Testis (tissue), 2 donors: ENCODE results near the gene PDZD8.

Experiments used
- POLR2A ChIP-seq: fragments of 450-650 bp; IDR thresholded peaks from one replicate; pipeline ENCODE4 v1.6.1; 2017; ENCODE audit warnings: antibody characterized with exemption, mild to moderate bottlenecking, moderate library complexity
- TF ChIP-seq, protein P1 (sequence below), 3 experiments: fragments of 450-650 bp in 2 of 3; fragments of 200-600 bp in 1 of 3; sonication (generic) in 1 of 3; IDR thresholded peaks; one replicate each; pipeline ENCODE4 v1.5.1; 2016 to 2019; ENCODE audit warnings: antibody characterized with exemption in 3 of 3, mild to moderate bottlenecking in 2 of 3, moderate library complexity in 1 of 3

DNA sequence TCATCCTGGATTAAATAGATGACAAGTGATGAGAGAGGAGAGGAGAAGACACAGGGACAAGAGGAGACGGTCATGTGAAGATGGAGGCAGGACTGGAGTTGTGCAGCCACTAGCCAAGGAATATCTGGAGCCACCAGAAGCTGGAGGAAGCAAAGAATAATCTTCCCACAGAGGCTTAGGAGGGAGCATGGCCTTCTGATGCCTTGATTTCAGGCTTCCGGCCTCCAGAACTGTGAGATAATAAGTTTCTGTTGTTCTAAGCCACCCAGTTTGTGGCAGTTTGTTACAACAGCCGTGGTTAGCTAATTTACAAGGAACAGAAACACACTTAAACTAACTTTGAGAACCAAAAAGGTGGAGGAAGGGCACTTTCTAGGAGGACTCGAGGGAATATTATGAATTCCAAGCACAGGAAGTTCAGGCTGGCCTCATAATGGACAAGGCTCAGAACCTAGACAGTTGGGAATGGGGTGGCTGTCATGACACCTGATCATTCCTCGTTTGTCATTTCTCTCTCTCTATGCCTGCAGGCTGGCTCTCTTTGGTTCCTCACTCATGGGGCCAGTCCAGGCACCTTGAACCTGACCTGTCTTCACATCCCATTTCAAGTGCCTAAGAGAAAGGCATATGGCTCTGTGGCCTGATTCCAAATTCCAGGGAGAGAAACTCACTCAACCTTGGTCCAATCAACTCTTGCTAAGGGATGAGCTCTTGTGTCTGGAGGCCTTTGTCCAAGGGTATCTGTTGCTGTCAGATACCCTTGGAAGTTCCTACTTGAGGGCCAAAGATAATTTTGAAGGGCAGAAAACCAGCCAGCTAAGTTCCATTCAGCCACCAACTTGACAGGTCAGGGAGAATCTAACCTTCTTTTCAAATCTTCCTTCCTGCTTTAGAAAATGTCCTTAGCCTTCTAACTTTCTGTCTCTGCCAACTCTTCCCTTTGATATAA, 33.5 kb upstream of the PDZD8 start:
- TF ChIP-seq, protein P1, sequence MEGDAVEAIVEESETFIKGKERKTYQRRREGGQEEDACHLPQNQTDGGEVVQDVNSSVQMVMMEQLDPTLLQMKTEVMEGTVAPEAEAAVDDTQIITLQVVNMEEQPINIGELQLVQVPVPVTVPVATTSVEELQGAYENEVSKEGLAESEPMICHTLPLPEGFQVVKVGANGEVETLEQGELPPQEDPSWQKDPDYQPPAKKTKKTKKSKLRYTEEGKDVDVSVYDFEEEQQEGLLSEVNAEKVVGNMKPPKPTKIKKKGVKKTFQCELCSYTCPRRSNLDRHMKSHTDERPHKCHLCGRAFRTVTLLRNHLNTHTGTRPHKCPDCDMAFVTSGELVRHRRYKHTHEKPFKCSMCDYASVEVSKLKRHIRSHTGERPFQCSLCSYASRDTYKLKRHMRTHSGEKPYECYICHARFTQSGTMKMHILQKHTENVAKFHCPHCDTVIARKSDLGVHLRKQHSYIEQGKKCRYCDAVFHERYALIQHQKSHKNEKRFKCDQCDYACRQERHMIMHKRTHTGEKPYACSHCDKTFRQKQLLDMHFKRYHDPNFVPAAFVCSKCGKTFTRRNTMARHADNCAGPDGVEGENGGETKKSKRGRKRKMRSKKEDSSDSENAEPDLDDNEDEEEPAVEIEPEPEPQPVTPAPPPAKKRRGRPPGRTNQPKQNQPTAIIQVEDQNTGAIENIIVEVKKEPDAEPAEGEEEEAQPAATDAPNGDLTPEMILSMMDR (IDR thresholded peaks at IDR 0.05) = no peak
- no peak for TF ChIP-seq POLR2A
